K562 (cell line): Measurements from ENCODE around the gene NANS.

Experiments used
- FIP1L1 ChIP-seq: fragments of 200-400 bp; formaldehyde crosslinking; IDR thresholded peaks from 2 replicates; pipeline ENCODE4 v1.6.1; 2018; ENCODE audit warnings: mild to moderate bottlenecking, low read depth, low read length; ENCODE audit not compliant: poor library complexity, severe bottlenecking
- MTF1 ChIP-seq: fragments of 250-450 bp; sonication (Bioruptor Pico); IDR thresholded peaks from 2 replicates; pipeline ENCODE4 v1.9.0; 2021; ENCODE audit warnings: moderate library complexity, mild to moderate bottlenecking, inconsistent platforms, borderline replicate concordance

DNA sequence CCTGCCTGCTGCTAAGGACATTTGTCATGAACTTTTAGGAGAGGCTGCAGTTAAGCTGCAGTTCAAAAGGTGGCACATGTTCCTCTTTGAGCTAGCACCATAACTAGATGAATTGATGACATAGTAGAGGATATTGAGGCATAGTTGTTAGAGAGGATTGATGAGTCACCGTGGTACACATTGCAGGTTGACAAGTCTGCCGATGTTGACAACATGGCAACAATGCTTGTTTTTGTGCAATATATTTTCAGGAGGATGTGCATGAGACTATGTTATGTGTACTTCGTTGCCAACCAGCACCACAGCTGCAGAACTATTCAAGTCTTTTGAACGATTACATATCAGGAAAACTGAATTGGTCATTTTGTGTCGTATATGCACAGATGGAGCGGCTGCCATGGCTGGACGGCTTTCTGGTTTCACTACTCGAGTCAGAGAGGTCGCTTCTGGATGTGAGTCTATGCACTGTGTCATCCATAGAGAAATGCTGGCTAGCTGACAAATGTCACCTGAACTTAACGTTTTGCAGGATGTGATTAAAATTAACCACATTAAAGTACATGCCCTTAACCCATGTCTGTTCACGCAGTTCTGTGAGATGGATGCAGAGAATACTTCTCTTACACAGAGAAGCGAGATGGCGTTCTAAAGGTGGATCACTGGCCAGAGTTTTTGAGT is 49.1 kb upstream of the NANS start:
- TF ChIP-seq MTF1 (CRISPR knock-in tag) (no peak), FIP1L1 (no peak)
